Stimulated activated CD4-positive, alpha-beta T cell treated with anti-CD3 and anti-CD28 coated beads, Interleukin-2, amount 100 ng/mL, for 48 hours (primary cell): Measurements from ENCODE around the gene FMNL1.

Experiments
- DNase-seq, 2 donors: peaks; one replicate each; pipeline ENCODE4 v3.0.0-alpha.2; 2020

The FMNL1 gene

DNA sequence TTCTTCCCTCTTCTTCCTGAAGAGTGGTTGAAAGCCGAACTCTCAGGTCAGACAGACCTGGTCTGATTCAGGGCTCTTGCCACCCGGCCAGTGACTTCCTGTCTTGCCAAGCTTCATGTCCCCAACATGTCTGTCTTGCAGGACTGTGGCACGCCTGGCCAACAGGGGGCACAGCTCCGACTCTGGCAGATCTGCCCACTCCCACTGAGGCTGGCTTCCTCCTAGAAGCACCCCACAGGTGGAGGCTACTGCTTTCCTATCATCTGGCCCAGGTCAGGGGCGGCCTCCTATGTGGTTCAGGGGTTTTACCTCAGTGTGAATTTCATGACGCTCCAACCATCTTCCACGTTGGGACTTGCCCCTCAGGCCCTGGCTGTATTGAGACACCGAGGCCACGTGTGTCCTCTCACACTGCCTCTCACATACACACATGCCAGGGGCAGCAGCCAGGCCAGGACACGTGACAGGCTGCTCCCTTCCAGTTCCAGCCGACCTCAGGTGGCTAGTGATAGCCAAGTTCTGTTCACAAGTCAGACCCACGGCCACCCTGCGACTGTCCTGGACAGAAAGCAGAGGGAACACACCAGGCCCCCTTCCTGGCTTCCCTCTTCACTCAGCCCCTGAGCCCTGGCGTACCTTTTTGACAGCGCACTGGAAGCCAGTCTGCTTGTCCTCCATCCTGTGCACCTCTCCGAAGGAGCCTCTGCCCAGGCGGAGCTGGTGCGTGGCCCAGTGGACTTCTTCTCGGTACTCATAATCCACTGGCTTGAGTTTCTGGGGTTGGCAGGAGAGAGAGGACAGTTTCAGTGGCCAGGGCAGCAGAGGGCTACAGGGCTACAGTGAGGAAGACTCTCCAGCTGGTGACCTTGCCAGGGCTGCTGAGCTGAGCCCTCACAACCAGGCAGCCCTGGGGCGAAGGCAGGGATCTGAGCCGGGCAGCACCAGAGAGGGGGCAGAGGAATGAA, 62.8 kb downstream of the FMNL1 start:
- peak in 1 of 2 donors; percentile 24 for DNase-seq

DNA sequence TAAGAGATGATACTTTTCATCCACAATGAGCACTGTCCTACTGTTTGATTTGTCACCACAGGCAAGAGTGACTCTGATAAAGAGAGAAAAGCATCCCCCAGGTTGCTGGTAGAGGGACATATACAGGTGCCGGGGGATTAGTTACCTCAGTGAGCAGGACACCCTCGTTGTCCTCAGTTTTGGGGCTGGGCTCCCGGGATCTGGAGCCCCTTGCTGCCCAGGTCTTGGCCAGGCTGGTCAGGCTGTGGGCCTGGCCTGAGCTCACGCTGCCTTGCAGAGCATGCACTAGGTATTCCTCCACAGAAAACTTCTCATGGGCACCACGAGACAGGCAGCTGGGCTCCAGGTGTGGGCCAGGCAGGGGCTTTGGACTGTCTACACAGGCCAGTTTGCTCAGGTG, 64.6 kb downstream of the FMNL1 start:
- DNase-seq = no peak

DNA sequence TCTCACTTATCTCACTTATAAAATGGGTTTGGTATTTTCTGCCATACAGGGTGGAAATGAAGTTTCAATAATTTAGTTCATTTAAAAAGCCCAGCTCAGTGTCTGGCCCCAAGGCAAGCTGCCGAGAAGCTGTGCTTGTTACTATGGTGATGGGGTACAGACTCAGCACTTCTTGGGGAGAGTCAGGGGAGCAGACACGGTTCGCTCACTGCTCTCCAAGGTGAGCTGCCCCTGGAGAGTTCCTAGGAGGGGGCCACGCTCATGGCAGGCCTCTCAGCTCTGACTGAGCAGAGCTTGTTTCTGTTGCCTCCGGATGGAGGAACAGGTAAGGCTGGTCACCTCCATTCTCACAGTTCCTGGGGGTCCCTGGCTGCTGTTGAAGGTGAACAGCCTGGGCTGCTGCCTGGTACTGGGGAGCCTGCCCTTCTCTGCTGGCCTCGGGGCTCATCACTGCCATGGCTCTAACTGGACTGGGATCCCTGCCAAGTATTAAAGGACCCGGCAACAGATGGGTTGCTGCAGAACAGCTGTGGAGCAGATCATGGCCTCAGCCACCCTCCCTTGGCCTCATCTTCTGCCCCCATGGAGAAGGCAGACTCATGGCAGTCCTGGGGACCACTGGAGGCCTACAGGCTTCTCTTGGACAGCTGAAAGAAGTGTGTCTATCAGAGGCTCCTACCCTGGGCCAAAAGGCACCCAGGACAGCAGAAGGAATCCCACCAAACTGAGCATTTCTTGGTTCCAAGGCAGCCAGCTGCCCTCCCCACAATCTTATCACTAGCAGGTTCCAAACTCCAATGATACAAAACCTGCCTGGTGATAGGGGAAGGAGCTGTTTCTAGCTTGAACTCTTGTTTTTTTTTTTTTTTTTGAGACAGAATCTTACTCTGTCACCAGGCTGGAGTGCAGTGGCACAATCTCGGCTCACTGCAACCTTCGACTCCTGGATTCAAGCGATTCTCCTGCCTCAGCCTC, 66.1 kb downstream of the FMNL1 start:
- no peak for DNase-seq

DNA sequence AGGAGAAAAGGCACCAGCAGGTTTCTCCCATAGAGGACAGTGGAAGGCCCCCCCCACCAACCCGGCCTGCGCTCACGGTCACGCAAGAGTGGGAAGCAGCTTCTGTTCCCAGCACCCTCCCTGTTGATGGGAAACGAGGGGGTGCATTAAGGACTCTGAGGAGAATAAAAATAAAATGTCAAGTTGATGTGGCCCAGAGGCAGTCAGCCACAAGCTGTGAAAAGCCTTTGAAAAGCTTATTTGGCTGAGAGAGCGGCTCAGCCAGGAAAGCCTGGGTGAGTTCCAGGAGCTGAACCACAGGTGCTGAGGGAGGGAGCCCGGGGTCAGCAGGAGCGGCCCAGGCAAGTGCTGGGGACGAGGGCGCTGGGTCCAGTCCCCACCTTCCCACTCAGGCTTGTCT, 67.1 kb downstream of the FMNL1 start:
- no peak for DNase-seq

DNA sequence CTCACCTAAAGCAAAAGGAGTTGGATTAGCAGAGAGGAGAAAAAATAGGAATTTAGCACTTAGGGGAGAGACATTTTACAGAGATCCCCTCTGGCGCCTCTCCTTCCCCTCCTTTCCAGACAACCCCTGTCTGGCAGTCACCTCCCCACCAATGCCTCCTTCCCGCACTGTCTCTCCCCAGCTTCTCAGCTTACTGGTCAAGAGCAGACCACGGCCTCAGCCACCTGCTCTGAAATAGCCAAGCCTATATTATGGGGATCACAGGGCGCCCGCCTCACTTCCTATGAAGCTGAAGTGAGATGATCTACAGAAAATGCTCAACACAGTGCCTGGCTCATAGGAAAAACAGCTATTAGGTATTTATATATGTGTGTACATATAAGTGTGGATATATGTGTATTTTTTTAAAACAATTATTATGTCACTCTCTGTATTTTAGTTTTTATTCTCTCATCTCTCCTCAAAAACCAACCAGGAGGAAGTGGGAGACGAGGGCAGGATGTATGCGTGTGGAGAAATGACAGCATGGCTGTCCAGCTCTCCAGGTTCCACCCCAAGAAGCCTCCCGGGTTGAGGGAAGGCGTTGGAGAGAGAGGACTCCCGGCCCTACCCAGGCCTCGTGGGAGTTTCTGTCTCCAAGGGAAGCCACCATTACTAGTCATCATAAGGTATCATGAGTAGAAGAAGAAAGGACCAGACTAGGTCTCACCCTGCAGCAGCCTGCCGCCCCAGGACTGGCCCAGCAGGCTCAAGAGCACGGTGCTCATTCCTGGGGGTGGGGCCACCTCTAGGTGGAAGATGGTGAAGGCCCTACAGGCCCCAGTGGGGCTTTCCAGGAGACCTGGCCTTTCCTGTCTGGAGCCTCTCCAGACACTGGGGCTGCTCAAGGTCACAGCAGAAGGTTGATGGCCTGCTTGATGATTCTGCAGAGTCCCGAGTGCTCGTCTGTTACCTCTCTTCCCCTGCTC, 67.9 kb downstream of the FMNL1 start:
- no peak for DNase-seq

DNA sequence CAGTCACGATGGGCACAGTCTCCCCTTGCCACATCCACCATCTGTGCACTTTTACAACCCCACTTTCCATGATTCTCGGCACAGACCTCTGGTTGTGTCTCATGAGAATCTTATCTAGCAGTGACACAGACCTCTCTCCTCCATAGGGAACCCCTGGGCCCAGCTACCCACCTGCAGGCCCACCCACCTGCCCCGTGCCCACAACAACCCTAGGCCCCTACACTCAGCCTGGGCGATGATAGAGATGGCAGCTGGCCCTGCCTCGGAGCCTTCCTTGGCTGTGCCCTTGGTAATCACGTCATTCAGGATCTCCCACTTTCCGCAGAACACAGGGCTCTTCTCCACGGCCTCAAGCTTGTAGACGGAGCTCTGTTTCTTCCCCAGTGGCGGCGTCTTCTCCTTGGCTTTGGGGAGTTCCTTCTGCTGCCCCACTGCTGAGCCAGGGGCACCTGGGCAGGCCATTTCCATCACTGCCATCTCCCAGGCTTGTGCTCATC, 68.6 kb downstream of the FMNL1 start:
- DNase-seq = no peak

DNA sequence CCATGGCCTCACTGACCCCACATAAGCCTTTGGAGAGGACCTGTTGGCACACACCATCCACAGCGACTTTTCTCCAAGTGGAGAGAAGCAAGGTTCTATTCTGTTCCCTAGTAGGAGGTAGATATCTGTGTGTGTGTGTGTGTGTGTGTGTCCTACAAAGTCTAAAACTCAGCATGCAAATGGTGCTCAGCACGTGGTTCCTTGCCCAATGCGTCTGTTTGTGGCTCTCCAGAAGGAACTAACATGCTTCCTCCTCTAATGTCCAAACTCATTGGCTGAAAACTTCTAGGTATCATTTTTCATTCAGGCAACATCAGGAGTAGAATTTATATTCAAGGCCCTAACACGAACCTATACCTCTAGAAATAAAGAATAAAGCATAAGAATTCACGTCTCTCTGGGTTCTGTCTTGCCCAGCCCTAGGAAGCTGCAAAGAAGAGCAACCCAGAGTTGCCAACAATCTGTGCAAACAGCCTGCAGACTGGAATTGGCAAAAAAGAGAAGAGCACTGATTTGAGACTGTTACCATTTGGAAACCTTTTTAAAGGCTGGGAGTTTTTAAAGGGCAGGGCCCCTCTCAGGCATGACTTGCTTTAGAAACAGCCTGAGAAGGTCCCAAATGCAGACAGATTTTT, 69.6 kb downstream of the FMNL1 start:
- no peak for DNase-seq

DNA sequence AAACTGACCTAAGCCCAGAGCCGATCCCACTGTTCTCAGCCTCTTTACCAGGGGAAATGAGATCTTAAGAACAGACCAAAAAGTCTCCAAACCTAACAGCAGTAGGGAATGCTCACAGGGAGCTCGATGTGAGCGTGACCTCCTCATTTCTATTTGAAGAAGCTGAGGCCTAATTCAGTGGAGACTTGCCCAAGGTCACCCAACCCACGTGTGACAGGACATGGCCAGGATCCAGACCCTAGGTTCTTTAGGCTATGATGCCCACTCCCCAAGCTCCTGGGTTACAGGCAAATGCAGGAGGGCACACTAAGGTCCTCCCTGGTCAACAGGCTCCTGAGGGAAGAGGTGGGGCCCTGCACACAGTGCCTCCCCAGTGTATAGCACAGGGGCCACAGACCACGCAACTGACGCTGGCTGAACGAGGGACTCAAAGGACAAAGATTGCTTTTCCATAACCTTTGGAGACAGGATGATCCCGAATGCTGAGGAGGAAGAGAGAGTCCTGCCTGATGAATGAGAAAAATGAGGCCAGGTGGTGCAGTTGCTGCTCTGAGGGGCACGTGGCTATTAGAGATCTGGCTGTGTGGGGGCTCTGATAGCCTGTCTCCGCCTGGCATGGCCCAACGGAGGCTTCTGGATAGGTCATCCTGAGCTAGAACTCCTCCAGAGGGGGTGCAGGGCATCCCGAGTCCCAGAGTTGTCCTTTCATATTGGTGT, 71.2 kb downstream of the FMNL1 start:
- no peak for DNase-seq

DNA sequence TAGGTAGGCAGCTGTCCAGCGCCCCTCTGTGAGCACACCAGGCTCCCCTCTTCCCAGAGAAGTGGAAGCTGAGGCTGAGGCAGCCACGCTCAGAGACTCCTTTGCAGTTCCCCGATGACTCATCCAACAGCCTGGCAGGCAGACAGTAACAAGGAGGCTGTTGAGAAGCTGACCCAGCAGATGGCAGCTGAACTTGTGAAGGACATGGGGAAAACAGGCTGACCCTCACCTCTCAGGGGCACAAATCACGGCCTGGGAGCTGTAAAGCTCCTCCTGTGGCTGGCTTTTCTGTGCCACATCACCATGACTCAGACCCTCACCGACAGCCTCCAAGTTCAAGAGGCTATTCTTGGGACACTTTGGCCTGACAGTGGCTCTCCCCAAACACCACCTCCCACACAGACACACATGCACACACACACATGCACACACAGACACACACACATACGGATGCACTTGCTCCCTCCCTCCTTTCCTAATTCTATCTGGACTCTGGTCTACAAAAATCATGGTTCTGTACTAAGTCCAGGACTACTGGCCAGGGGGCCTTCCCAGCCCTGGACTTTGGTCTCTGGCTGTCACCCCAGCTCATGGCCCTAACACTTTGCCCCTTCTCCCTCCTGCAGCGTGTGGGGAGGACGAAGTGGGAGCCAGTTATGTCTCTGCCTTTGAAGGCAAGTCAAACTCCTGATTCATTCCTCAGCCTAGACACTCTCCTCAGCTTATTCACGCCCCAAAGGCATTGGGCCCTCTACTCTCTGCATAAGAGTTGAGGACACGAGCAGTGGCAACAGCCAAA, 71.9 kb downstream of the FMNL1 start:
- DNase-seq = no peak

DNA sequence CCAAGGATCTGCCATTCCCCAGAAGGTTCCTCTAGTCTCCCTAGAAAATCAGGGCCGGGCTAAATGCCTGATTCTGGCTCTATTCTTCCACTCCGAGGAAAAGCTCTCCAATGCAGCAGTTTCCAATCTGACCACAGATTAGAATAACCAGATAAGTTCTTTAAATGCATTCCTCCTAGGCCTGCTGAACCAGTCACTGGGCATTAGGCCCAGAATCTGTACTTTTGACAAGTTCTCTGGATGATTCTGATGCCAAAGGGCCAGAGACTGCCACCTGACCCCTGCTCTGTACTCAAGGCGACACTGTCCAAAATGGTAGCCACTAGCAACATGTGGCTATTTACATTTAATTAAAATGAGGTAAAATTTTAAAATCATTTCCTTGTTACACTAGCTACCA, 72.8 kb downstream of the FMNL1 start:
- DNase-seq = no peak

DNA sequence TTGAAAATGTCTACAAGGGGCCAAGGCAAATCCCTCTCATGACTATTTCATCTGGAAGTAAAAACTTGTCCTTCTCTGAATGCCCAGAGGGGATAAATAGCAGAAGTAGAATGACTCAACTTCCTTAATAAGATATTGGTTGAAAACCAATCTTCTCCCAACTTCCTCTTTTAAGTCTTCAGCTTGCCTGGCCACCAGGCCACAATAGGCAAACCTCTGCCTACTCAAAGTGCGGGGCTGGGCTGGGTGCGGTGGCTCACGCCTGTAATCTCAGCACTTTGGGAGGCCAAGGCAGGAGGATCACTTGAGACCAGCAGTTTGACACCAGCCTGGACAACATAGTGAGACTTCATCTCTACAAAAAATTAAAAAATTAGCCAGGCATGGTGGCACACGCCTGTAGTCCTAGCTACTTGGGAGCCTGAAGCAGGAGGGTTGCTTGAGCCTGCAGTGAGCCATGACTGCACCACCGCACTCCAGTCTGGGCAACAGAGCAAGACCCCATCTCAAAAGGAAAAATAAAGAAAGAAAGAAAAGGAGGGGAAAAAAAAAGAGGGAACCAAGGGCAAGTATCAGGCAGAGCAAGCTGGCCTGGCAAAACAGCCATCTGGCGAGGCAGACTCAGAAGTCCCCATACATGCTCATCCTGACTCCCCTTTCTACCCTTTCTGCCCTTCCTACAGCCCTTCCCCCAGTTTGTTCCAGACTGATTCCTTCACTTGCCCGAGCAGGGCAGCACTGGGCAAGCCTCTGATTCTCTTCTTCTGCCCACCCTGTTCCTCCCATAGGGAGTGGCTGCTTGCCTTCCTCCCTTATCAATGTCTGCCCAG, 74.5 kb downstream of the FMNL1 start:
- no peak for DNase-seq

DNA sequence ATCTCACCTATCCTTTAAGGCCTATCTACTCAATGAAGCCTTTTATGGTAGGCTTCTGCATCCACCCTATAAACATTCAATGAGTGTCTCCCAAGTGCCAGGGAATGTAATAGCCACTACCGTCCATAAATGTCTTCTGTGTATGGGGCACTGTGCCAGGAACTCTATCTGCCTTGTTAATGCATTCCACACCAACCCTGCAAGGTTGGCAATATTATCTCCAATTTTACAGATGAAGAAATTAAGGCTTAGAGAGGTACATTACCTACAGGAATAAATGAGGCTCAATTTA, 75.1 kb downstream of the FMNL1 start:
- DNase-seq = no peak
